Upper lobe of left lung (tissue), 6 donors: Measurements from ENCODE around the gene XPC. TPM values are rescaled to one million over a fixed set of nuclear protein-coding genes. Genes with fewer than 3 reads are reported as not detected.
A peak's percentile ranks its signal among the peaks of the same experiment; 100 is the strongest.
"Not testable (repeated sequence)": the region's sequence is repeated elsewhere in the genome, so short reads cannot be mapped to it uniquely, and the experiment has no call there.

Experiments
- ATAC-seq, 2 donors: fragments of 200-7000 bp; cut with Tn5 transposase; one replicate each; pipeline ENCODE4 v1.9.1; 2022; ENCODE audit warnings: mild to moderate bottlenecking in 2 of 2, moderate library complexity in 2 of 2; ENCODE audit not compliant: low FRiP score in 2 of 2
- DNase-seq, 2 donors: peaks; one replicate each; pipeline ENCODE4 v3.0.0-alpha.2; 2019 to 2020
- H3K27ac ChIP-seq, 4 donors: fragments of 200-600 bp; sonication (generic); one replicate each; pipeline ENCODE4 v1.5.1; 2016 to 2019
- H3K27me3 ChIP-seq, 4 donors: fragments of 200-600 bp; sonication (generic); one replicate each; pipeline ENCODE4 v1.5.1; 2017 to 2019
- H3K36me3 ChIP-seq, 4 donors: fragments of 200-600 bp; sonication (generic); one replicate each; pipeline ENCODE4 v1.5.1; 2016 to 2019
- H3K4me1 ChIP-seq, 4 donors: fragments of 200-600 bp; sonication (generic); one replicate each; pipeline ENCODE4 v1.5.1; 2018 to 2019
- H3K4me3 ChIP-seq, 4 donors: fragments of 200-600 bp; sonication (generic); one replicate each; pipeline ENCODE4 v1.5.1; 2017 to 2019; ENCODE audit warnings: mild to moderate bottlenecking in 2 of 4, moderate library complexity in 1 of 4
- H3K9me3 ChIP-seq, 4 donors: fragments of 200-600 bp; sonication (generic); one replicate each; pipeline ENCODE4 v1.5.1; 2018 to 2019
- EP300 ChIP-seq, 4 donors: sonication (generic); formaldehyde crosslinking; IDR thresholded peaks; one replicate each; pipeline ENCODE4 v1.5.1; 2017; ENCODE audit warnings: antibody characterized with exemption in 4 of 4, control low read depth in 2 of 4
- POLR2A ChIP-seq, 4 donors: fragments of 450-650 bp; IDR thresholded peaks; one replicate each; pipeline ENCODE4 v1.5.1; 2016 to 2017; ENCODE audit warnings: antibody characterized with exemption in 4 of 4, mild to moderate bottlenecking in 2 of 4
- POLR2AphosphoS5 ChIP-seq, 2 donors: sonication (generic); formaldehyde crosslinking; IDR thresholded peaks; one replicate each; pipeline ENCODE4 v1.5.1; 2017; ENCODE audit warnings: antibody characterized with exemption in 2 of 2
- WGBS, 2 donors: methylation state at CpG; one replicate each; pipeline ENCODE4 v1.1.5; 2017 to 2018; 5-methylcytosine and 5-hydroxymethylcytosine counted together
- total RNA-seq, 6 donors: library from RNA; depleted of rRNA in 4 of 6; stranded (reverse); fragments of >200 nt in 4 of 6; gene quantifications; one replicate each; pipeline versions ENCODE4 v1.1.0 to v1.2.1, GENCODE V29; 2016 to 2021
- TF ChIP-seq, protein P1 (sequence below), 6 experiments: fragments of 450-650 bp in 4 of 6; fragments of 200-600 bp in 2 of 6; sonication (generic) in 2 of 6; IDR thresholded peaks; one replicate each; pipeline ENCODE4 v1.5.1; 2016 to 2019; ENCODE audit warnings: antibody characterized with exemption in 6 of 6
- donor health status: DM: no; HTN: no; CAD: no; lungs with moderate emphysema.
- donor health status: DM: no; HTN: yes; CAD: no; lungs with severe emphysema.

XPC gene
- total RNA-seq, 6 donors from 2014 or later: 33.8 to 87.0 (median 46.6) TPM

DNA sequence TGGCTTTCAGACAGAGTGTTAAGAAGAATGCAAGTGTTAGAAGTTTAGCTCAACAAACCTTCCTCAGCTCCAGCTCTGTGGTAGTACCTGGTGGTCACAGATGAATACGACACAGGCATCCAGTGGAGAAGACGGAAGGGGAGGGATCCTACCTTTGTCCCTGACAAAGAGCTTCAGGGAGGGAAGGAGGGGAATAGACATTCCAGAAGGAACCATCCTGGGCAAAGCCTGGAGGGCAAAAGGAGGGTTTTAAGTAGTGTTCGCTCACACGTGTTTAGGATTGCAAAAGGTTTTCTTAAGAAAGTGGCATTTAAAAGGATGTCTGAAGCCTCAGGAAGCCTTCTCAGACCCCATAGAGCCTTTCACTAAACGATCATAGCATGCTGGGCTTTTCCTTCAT, 56.5 kb downstream of the XPC start:
- Histone ChIP-seq H3K4me3 (no peak overlapping the region), H3K36me3 (peaks cover 0 to 4% (median 0%) of the 10 kb centered on the region in 4 donors), H3K27me3 (no peaks in the 10 kb centered on the region), H3K27ac (no peak overlapping the region), H3K9me3 (no peaks in the 10 kb centered on the region), H3K4me1 (peaks cover 20 to 46% (median 34%) of the 10 kb centered on the region in 4 donors)
- ATAC-seq (no peak), DNase-seq (no peak)
- WGBS, 2 donors: 93 to 95% methylated on average over 5 of the region's 5 CpGs
- TF ChIP-seq POLR2AphosphoS5 (IDR thresholded peaks at IDR 0.05) (no peak), EP300 (IDR thresholded peaks at IDR 0.05) (no peak), POLR2A (IDR thresholded peaks at IDR 0.05) (no peak)
- TF ChIP-seq, protein P1, sequence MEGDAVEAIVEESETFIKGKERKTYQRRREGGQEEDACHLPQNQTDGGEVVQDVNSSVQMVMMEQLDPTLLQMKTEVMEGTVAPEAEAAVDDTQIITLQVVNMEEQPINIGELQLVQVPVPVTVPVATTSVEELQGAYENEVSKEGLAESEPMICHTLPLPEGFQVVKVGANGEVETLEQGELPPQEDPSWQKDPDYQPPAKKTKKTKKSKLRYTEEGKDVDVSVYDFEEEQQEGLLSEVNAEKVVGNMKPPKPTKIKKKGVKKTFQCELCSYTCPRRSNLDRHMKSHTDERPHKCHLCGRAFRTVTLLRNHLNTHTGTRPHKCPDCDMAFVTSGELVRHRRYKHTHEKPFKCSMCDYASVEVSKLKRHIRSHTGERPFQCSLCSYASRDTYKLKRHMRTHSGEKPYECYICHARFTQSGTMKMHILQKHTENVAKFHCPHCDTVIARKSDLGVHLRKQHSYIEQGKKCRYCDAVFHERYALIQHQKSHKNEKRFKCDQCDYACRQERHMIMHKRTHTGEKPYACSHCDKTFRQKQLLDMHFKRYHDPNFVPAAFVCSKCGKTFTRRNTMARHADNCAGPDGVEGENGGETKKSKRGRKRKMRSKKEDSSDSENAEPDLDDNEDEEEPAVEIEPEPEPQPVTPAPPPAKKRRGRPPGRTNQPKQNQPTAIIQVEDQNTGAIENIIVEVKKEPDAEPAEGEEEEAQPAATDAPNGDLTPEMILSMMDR (IDR thresholded peaks at IDR 0.05): no peak

DNA sequence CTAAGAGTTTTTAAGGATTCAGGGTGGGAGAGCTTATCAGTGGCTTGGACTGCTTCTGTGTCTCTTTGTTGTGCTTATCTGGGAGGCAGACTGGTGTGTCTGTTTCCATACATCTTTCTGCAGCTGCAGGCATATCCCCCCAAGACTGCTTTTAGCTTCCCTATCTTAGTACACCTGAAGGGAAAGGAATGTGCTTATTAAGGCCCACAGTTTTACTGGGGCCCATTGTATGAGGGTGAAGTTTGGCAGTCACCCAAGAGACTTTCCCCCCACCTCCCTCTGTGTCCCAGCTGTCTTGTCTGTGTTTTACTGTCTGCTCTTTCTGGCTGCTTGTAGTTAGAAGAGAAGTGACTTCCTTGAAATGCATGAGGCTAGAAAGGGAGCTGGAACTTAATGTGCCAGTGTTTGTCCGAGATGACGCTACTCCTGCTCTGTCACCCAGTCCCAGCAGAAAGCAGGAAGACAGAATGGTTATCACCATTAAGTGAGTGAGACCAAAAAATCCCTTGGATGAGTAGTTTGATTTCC, 57.4 kb downstream of the XPC start:
- not testable (repeated sequence) for H3K9me3 ChIP-seq, H3K4me3 ChIP-seq, ATAC-seq, H3K27me3 ChIP-seq, H3K27ac ChIP-seq, DNase-seq, H3K36me3 ChIP-seq
- H3K4me1 ChIP-seq: peaks cover 11 to 37% (median 25%) of the 10 kb centered on the region in 4 donors
- WGBS, 2 donors: 92% methylated on average over 2 of the region's 2 CpGs

DNA sequence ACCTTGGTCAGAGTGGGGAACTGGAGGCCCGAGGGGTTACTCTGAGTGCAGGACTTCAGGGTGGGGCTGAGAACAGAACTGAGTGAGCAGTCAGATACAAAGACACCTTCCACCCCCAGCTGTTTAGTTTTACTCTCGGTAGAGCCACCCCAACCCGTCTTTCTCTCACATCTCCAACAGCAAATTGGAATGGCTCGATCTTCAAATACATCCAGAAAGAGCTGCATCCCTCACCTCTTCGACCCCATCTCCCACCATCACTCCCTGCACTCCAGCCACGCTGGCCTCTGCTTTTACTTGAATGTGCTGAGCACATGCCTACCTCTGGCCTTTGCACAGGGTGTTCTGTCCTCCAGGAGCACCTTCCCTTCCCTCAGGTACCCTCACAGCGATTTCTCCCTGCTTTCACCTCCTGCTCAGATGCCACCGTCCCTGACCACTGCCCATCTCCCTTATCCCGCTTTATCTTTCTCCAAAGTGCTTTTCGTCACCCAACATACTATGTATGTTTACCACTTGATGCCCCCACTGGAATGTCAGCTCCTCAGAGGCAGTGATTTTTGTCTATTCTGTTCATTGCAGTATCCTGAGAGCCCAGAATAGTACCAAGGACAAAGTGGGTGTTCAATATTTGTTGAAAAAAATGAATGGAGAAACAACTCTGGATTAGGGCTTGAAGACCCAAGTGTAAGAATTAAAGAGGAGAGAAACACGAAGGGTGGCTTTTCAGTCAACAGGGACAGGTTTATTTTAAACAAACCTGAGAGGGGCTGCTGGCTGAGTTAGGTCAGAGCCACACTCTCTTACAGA, 58.1 kb downstream of the XPC start:
- H3K4me1 ChIP-seq: peaks cover 9 to 32% (median 21%) of the 10 kb centered on the region in 4 donors
- WGBS, 2 donors: 94 to 96% methylated on average over 11 of the region's 11 CpGs
- TF ChIP-seq, protein P1 (IDR thresholded peaks at IDR 0.05): no peak
- TF ChIP-seq POLR2AphosphoS5 (IDR thresholded peaks at IDR 0.05) (no peak), POLR2A (IDR thresholded peaks at IDR 0.05) (no peak), EP300 (IDR thresholded peaks at IDR 0.05) (no peak)
- ATAC-seq (no peak), DNase-seq (no peak)
- no peak overlapping the region for H3K27ac ChIP-seq
- no peaks in the 10 kb centered on the region for H3K27me3 ChIP-seq
- H3K9me3 ChIP-seq: no peaks in the 10 kb centered on the region
- peaks cover 6 to 14% (median 8%) of the 10 kb centered on the region in 4 donors for H3K36me3 ChIP-seq
- H3K4me3 ChIP-seq: no peak overlapping the region

DNA sequence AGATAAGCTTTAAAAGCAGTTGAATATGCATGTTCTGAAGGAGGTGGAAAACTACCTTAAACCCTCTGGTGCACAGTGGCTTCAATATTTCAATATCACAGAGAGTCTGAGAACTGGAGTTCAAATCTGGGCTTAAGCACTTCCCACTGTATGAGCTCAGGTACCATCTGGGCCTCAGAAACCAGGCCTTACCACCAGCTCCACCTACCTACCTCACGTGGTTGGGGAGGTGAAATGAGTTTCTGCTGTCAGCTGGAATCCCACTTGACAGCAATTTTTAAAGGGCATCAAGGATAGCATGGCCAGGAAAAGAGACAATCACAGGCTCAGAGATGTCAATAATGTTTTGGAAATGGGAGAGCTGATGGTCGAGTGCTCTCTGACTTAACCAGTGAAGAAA, 58.8 kb downstream of the XPC start:
- DNase-seq: no peak
- no peak overlapping the region for H3K4me3 ChIP-seq
- ATAC-seq: no peak
- TF ChIP-seq, protein P1 (IDR thresholded peaks at IDR 0.05): no peak
- TF ChIP-seq POLR2AphosphoS5 (IDR thresholded peaks at IDR 0.05) (no peak), EP300 (IDR thresholded peaks at IDR 0.05) (no peak), POLR2A (IDR thresholded peaks at IDR 0.05) (no peak)
- no peaks in the 10 kb centered on the region for H3K9me3 ChIP-seq
- no peaks in the 10 kb centered on the region for H3K27me3 ChIP-seq
- WGBS, 2 donors: 84 to 100% methylated on average over 2 of the region's 2 CpGs
- peaks cover 9 to 32% (median 21%) of the 10 kb centered on the region in 4 donors for H3K4me1 ChIP-seq
- no peak overlapping the region for H3K27ac ChIP-seq
- H3K36me3 ChIP-seq: peaks cover 12 to 21% (median 15%) of the 10 kb centered on the region in 4 donors

DNA sequence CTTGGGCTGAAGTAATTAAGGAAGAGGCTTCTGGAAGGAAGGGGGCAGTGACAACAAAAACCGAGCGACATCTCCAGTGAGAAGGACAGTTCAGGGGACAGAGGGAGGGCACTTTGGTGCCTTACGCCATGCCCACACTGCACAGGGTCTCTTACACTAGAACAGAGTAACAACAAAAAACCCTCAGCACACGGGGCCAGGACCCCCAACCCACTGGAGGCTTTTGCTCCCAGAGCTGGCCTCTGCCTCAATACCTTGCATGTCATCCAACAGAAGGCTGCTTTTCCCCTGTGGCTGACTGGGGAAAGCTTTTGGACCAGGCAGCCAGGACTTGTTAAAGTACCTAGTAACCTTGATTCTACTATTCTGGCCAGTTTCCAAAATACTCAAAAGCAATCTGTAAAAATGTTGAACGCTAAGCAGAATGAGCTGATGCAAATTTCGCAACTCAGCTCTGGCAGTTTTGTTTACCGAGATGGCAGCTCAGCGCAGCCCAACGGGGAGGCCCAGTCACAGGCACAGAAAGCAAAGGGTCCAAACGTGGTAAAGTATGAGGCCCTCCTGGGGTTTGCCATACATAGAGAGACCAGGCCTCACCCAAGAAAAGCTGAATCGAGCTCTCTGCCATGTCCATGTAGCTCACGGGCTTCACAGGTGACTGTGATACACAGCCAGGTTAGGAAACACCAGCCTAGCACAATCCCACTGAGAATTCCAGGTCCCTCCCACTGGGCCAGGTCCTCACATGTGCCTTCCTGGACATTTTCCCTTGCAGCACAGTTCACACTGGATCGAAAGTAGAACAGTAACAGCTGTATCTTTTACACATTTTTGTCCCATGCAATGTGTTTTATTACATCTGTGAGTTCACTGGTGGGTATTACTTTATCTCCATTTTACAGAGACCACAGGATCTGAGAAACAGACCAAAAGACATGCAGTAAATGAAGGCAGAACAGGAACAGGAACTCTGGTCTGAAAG, 59.7 kb downstream of the XPC start:
- H3K27ac ChIP-seq: peak overlapping the region in 1 of 4 donors; percentile 34
- ATAC-seq: no peak
- H3K27me3 ChIP-seq: no peaks in the 10 kb centered on the region
- no peak overlapping the region for H3K4me3 ChIP-seq
- TF ChIP-seq POLR2AphosphoS5 (IDR thresholded peaks at IDR 0.05): no peak
- TF ChIP-seq POLR2A (IDR thresholded peaks at IDR 0.05): no peak
- TF ChIP-seq, protein P1 (IDR thresholded peaks at IDR 0.05): no peak
- TF ChIP-seq EP300 (IDR thresholded peaks at IDR 0.05): no peak
- peaks cover 12 to 29% (median 24%) of the 10 kb centered on the region in 4 donors for H3K36me3 ChIP-seq
- DNase-seq: peak in 1 of 2 donors; percentile 55
- peaks cover 8 to 26% (median 18%) of the 10 kb centered on the region in 4 donors for H3K4me1 ChIP-seq
- 42 to 59% methylated on average over 13 of the region's 13 CpGs for WGBS, 2 donors
- H3K9me3 ChIP-seq: no peaks in the 10 kb centered on the region
